ENCODE measurements around the gene ZNF462. TPM values are rescaled to one million over a fixed set of nuclear protein-coding genes. Genes with fewer than 3 reads are reported as not detected.
A peak's percentile ranks its signal among the peaks of the same experiment; 100 is the strongest.
"Not testable (repeated sequence)": the region's sequence is repeated elsewhere in the genome, so short reads cannot be mapped to it uniquely, and the experiment has no call there.

Gene ZNF462
- total RNA-seq, 1 experiment from 2014 or later, result 3.9 TPM

- no peak for DNase-seq (ENCODE audit: low read depth)
- in situ Hi-C loops (cut with HindIII; ENCODE audit: low pct_unique_long_range_greater_than_20kb, low sequenced_read_pairs), result no loop called here
Observed at GRCh38 chr9:106964822-106965525, 102.0 kb downstream of the ZNF462 start.

GRCh38 chr9:106966481-106966880 lies 103.5 kb downstream of the ZNF462 start:
- no peak for DNase-seq (ENCODE audit: low read depth)
- in situ Hi-C loops (cut with HindIII; ENCODE audit: low pct_unique_long_range_greater_than_20kb, low sequenced_read_pairs), result no loop called here

- no peak for DNase-seq (ENCODE audit: low read depth)
- in situ Hi-C loops (cut with HindIII; ENCODE audit: low pct_unique_long_range_greater_than_20kb, low sequenced_read_pairs), result no loop called here
Observed at GRCh38 chr9:106969696-106970095, 106.7 kb downstream of the ZNF462 start.

DNA sequence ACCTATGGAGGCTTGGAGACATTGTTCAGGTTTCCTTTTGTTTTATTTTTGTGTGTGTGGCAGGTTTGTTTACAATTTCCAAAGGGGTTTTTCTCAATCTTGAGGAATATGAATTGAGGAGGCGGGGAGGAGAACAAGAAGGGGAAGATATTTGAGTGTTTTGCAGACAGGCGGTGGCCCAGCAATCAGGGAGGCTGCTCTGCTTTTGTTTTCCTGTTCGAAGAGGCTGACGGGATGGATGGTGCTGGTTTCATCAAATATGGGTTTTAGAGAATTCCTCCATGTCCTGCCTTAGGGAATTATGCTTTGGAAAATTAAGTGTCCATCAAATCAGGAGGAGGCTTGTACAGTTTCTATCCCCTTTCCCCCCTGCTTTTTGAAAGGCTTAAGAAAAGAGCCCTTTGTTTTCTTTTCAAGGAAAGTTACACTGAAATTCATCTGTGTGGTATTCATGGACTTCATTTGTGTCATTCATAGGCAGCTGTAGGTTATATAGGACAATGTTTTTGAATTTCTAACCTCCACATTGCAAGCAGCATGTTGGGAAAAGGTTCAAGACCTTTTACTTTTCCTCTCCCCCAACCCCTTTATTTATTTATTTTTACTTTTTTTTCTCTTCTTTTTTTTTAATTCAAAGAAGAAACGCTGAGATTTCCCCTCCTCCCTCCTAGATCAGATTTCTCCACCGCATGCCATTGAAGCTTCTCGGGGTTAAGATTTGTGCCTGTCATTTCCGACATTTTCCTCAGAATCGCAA lies 107.4 kb downstream of the ZNF462 start:
- no peak for DNase-seq (ENCODE audit: low read depth)
- in situ Hi-C loops (cut with HindIII; ENCODE audit: low pct_unique_long_range_greater_than_20kb, low sequenced_read_pairs), result no loop called here

- DNase-seq (ENCODE audit: low read depth), result no peak
- in situ Hi-C loops (cut with HindIII; ENCODE audit: low pct_unique_long_range_greater_than_20kb, low sequenced_read_pairs), result no loop called here
Observed at GRCh38 chr9:106970976-106971457, 108.1 kb downstream of the ZNF462 start.

- in situ Hi-C loops (cut with HindIII; ENCODE audit: low pct_unique_long_range_greater_than_20kb, low sequenced_read_pairs), result no loop called here
- DNase-seq (ENCODE audit: low read depth), result no peak
Observed at GRCh38 chr9:106972082-106972481, 109.1 kb downstream of the ZNF462 start.

DNA sequence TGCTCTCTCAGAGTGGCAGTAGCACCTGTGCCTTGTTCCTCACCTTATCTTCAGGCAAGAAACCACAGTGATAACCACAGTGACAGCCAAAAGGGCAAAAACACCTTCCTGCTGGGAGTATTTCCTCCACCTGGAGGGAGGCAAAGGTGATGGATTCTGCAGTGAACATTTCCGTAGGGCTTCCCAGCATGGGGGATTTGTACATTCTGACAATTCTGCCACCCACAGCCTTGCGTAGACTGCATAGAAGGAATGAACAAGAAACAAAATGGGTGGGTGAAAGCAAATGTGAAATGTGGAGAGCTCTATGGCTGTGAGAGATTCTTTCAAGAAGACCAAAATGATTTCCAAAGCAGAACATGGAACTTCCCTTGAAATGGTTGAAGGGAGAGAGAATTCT lies 111.4 kb downstream of the ZNF462 start:
- no peak for DNase-seq (ENCODE audit: low read depth)
- in situ Hi-C loops (cut with HindIII; ENCODE audit: low pct_unique_long_range_greater_than_20kb, low sequenced_read_pairs), result no loop called here

DNA sequence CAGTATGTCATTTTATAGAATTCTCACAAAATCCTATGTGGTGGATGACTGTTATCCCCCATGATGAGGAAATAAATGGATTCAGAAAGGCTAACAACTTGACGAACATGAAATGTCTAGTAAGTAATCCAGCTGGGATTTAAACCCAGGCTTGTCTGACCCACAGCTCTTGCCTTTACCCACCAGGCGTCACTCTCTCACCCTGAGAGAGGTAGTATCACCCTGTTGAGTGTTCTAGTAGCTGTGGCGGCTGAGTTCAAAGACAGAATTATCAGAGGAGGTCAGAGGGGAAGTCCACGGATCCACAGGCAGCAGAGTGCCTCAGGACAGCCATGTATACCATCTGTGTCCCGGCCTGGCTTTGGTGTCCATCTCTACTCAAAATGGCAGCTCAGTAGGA lies 113.8 kb downstream of the ZNF462 start:
- DNase-seq (ENCODE audit: low read depth), result no peak
- in situ Hi-C loops (cut with HindIII; ENCODE audit: low pct_unique_long_range_greater_than_20kb, low sequenced_read_pairs), result no loop called here

DNA sequence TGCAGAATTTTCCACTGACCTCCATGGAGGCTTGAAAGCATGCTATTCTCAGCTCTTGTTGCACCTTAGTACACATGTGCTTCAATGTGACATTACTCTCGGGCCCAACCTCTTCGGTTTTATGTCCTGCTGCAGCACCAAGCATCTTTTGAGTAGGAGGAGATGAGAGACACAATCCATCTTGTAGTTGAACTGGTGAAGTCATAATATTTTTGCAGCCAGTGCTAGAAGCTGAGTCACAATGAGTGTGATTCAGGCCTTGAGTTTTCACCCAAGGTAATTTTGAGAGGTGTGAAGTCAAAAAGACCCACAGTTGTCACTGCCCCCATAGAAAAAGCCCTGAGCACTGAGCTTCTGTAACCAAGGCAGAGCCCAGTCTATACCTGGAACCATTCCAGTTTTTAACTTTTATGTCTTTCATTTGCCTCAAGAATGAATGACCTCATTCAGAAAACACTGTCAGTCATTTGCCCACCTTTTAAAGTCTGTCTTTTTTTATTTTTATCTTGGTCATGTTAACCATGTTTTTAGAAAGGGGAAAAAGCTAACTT lies 117.7 kb downstream of the ZNF462 start:
- in situ Hi-C loops (cut with HindIII; ENCODE audit: low pct_unique_long_range_greater_than_20kb, low sequenced_read_pairs), result no loop called here
- DNase-seq (ENCODE audit: low read depth), result peak; percentile 37

GRCh38 chr9:106981396-106982287 lies 118.7 kb downstream of the ZNF462 start:
- in situ Hi-C loops (cut with HindIII; ENCODE audit: low pct_unique_long_range_greater_than_20kb, low sequenced_read_pairs), result no loop called here
- DNase-seq (ENCODE audit: low read depth), result no peak

- no peak for DNase-seq (ENCODE audit: low read depth)
- in situ Hi-C loops (cut with HindIII; ENCODE audit: low pct_unique_long_range_greater_than_20kb, low sequenced_read_pairs), result no loop called here
Observed at GRCh38 chr9:106982636-106983035, 119.7 kb downstream of the ZNF462 start.

- no peak for DNase-seq (ENCODE audit: low read depth)
- in situ Hi-C loops (cut with HindIII; ENCODE audit: low pct_unique_long_range_greater_than_20kb, low sequenced_read_pairs), result no loop called here
Observed at GRCh38 chr9:106983346-106983745, 120.4 kb downstream of the ZNF462 start.

DNA sequence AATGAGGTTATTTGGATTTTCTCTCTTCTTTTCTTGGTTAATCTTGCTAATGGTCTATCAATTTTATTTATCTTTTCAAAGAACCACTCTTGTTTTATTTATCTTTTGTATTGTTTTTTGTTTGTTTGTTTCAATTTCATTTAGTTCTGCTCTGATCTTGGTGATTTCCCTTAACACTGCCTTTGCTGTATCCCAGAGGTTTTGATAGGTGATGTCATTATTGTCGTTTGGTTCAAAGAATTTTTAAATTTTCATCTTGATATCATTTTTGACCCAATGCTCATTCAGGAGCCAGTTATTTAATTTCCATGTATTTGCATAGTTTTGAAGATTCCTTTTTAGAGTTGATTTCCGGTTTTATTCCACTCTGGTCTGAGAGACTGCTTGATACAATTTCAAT lies 126.9 kb downstream of the ZNF462 start:
- not testable (repeated sequence) for DNase-seq (ENCODE audit: low read depth)

DNA sequence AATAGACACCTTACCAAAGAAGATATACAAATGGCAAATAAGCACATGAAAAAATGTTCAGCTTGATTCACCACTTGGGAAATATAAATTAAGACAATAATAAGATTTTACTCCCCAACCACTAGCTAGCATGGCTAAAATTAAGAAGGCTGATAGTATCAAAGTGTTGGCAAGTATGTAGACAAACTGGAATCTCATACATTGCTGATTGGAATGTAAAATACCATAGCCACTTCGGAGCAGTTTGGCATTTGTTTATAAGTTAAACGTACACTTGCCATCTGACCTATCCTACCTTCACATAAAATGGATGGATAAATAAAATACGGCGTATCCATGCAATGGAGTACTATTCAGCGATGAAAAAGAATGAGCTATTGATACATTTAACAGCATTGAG lies 129.2 kb downstream of the ZNF462 start:
- in situ Hi-C loops (cut with HindIII; ENCODE audit: low pct_unique_long_range_greater_than_20kb, low sequenced_read_pairs), result no loop called here
- DNase-seq (ENCODE audit: low read depth), result no peak

More for the DNA sequence above, 126.9 kb downstream of the ZNF462 start:
- in situ Hi-C loops (cut with HindIII; ENCODE audit: low pct_unique_long_range_greater_than_20kb, low sequenced_read_pairs), result not testable (repeated sequence)

- DNase-seq (ENCODE audit: low read depth), result no peak
- in situ Hi-C loops (cut with HindIII; ENCODE audit: low pct_unique_long_range_greater_than_20kb, low sequenced_read_pairs), result no loop called here
Observed at GRCh38 chr9:106993603-106994002, 130.6 kb downstream of the ZNF462 start.

DNA sequence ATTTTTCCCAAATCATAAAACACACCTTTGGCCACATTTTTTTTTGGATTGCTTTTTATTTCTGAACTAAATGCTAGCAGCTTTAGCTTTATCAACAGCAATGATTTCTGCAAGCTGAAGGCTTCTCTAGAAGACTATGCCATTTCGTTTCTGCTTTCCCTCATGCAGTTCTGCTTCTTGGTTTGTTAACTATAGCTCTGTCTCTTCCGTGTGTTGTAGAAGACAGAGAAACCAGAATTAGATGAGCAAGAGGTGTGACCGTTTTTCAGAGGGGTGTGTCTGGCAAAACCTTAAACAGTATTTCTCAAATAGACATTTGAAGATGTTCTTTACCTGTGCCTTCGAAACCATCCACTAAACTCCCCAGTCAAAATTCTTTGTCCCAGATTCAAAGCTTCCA lies 131.5 kb downstream of the ZNF462 start:
- no peak for DNase-seq (ENCODE audit: low read depth)
- in situ Hi-C loops (cut with HindIII; ENCODE audit: low pct_unique_long_range_greater_than_20kb, low sequenced_read_pairs), result no loop called here

- DNase-seq (ENCODE audit: low read depth), result no peak
- in situ Hi-C loops (cut with HindIII; ENCODE audit: low pct_unique_long_range_greater_than_20kb, low sequenced_read_pairs), result no loop called here
Observed at GRCh38 chr9:107000218-107000617, 137.3 kb downstream of the ZNF462 start.

DNA sequence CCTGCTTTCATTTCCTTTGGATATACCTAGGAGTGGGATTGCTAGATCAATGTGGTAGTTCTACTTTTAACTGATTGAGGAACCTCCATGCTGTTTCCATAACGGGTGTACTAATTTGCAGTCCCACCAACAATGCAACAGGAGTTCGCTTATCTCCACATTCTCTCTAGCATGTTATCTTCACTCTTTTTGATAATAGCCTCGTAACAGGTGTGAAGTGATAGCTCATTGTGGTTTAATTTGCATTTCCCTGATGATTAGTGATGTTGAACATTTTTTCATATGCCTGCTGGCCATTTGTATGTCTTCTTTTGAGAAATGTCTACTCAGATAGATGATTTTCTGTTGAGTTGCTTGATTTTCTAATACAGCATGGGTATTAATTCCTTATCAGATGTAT lies 142.2 kb downstream of the ZNF462 start:
- in situ Hi-C loops (cut with HindIII; ENCODE audit: low pct_unique_long_range_greater_than_20kb, low sequenced_read_pairs), result no loop called here
- no peak for DNase-seq (ENCODE audit: low read depth)

Data from Caki2 (cell line).